Endothelial cell of umbilical vein (primary cell): ENCODE data around the gene MSH5. TPM values are rescaled to one million over a fixed set of nuclear protein-coding genes. Genes with fewer than 3 reads are reported as not detected.
A peak's percentile ranks its signal among the peaks of the same experiment; 100 is the strongest.

ENCODE experiments used
- BruUV-seq: library from RNA; stranded (reverse); fragments of 400-500 nt; replicated peaks from 2 replicates; lab custom pipeline; 2021; lab: Mats Ljungman, UMichigan
- CTCF ChIA-PET: fragments of 300-600, 350-600 bp; sonication (Branson Sonifier 250); formaldehyde crosslinking; loops from one replicate; lab custom pipeline; 2021; ENCODE audit warnings: antibody characterized with exemption, inconsistent platforms; lab: Charles Lee
- POLR2A ChIA-PET: fragments of 300-600, 350-600 bp; sonication (Branson Sonifier 250); formaldehyde crosslinking; loops from one replicate; lab custom pipeline; 2021; ENCODE audit warnings: antibody characterized with exemption, inconsistent platforms; lab: Charles Lee
- DNase-seq: peaks from one replicate; pipeline ENCODE4 v3.0.0-alpha.2; 2011; ENCODE audit warnings: low read depth, low spot score
- FAIRE-seq: peaks from 2 replicates; lab custom pipeline; 2011; peaks lifted over from hg19 to GRCh38; lab: Jason Lieb, UNC
- H2AFZ ChIP-seq: 2 replicates; pipeline ENCODE4 v1.6.0; 2012; ENCODE audit warnings: low read depth, low read length, control low read depth, inconsistent platforms
- H3K27ac ChIP-seq: 2 replicates; pipeline ENCODE4 v1.5.1; 2011; ENCODE audit warnings: low read depth, mild to moderate bottlenecking, control low read depth, low read length, moderate library complexity; ENCODE audit not compliant: insufficient read depth
- H3K27me3 ChIP-seq, 2 experiments: 2 replicates each; pipeline versions ENCODE4 v1.6.0 to v1.6.1; 2011; ENCODE audit warnings: low read length in 2 of 2, mixed read lengths in 1 of 2; ENCODE audit not compliant: control insufficient read depth in 2 of 2, insufficient read depth in 2 of 2
- H3K36me3 ChIP-seq, 2 experiments: 2 replicates in 1 of 2; 3 replicates in 1 of 2; pipeline ENCODE4 v1.5.1; 2011; ENCODE audit warnings: low read length in 2 of 2, mild to moderate bottlenecking in 1 of 2, moderate library complexity in 1 of 2; ENCODE audit not compliant: control insufficient read depth in 2 of 2, insufficient read depth in 2 of 2; ENCODE audit errors: extremely low read depth in 1 of 2
- H3K4me1 ChIP-seq: 3 replicates; pipeline ENCODE4 v1.5.1; 2011; ENCODE audit warnings: mild to moderate bottlenecking, low read length; ENCODE audit not compliant: control insufficient read depth, insufficient read depth; ENCODE audit errors: extremely low read depth
- H3K4me2 ChIP-seq: 2 replicates; pipeline ENCODE4 v1.6.1; 2011; ENCODE audit warnings: low read length, control low read depth, mixed read lengths; ENCODE audit not compliant: insufficient read depth
- H3K4me3 ChIP-seq, 3 experiments: fragments of 200-600 bp in 1 of 3; sonication (generic), shearing (Covaris generic) in 1 of 3; replicated peaks in 1 of 3; 2 replicates each; pipeline ENCODE4 v1.5.1; 2011 to 2016; ENCODE audit warnings: control low read depth in 3 of 3, low read length in 3 of 3, mild to moderate bottlenecking in 2 of 3, inconsistent platforms in 1 of 3, low read depth in 1 of 3, moderate library complexity in 1 of 3; ENCODE audit not compliant: insufficient read depth in 1 of 3
- H3K79me2 ChIP-seq: 2 replicates; pipeline ENCODE4 v1.6.0; 2012; ENCODE audit warnings: low read length, inconsistent platforms; ENCODE audit not compliant: control insufficient read depth, insufficient read depth
- H3K9ac ChIP-seq: replicated peaks from 2 replicates; pipeline ENCODE3; 2011; ENCODE audit warnings: low read length, control low read depth; ENCODE audit not compliant: insufficient read depth; ENCODE audit errors: extremely low read depth
- H3K9me1 ChIP-seq: replicated peaks from 3 replicates; pipeline ENCODE4 v1.6.0; 2011; ENCODE audit warnings: mild to moderate bottlenecking, low read length; ENCODE audit not compliant: control insufficient read depth, insufficient read depth; ENCODE audit errors: extremely low read depth
- H3K9me3 ChIP-seq: replicated peaks from 2 replicates; pipeline ENCODE4 v1.5.1; 2012; ENCODE audit warnings: low read length, inconsistent platforms; ENCODE audit not compliant: control insufficient read depth, insufficient read depth
- H4K20me1 ChIP-seq: replicated peaks from 2 replicates; pipeline ENCODE3; 2011; ENCODE audit warnings: mild to moderate bottlenecking, low read length; ENCODE audit not compliant: control insufficient read depth, insufficient read depth; ENCODE audit errors: extremely low read depth
- EZH2 ChIP-seq: IDR thresholded peaks from 2 replicates; pipeline ENCODE4 v1.6.1; 2012; ENCODE audit warnings: borderline replicate concordance, low read depth, mild to moderate bottlenecking, moderate library complexity, low read length, inconsistent platforms; ENCODE audit not compliant: severe bottlenecking
- FOS ChIP-seq: IDR thresholded peaks from 2 replicates; pipeline ENCODE4 v1.6.1; 2011; ENCODE audit warnings: mild to moderate bottlenecking, low read length, moderate library complexity, borderline replicate concordance; ENCODE audit not compliant: insufficient read depth
- GATA2 ChIP-seq: IDR thresholded peaks from 2 replicates; pipeline ENCODE4 v1.7.0; 2011; ENCODE audit warnings: low read depth, mild to moderate bottlenecking, moderate library complexity, mixed read lengths, low read length; ENCODE audit not compliant: insufficient read length, insufficient read depth
- JUN ChIP-seq: IDR thresholded peaks from 2 replicates; pipeline ENCODE4 v1.6.1; 2011; ENCODE audit warnings: borderline replicate concordance, low read depth; ENCODE audit not compliant: insufficient read length, insufficient read depth
- MYC ChIP-seq: IDR thresholded peaks from one replicate; pipeline ENCODE4 v1.6.1; 2011; ENCODE audit warnings: mild to moderate bottlenecking, low read depth, low read length
- POLR2A ChIP-seq: IDR thresholded peaks from 2 replicates; pipeline ENCODE4 v1.6.1; 2012; ENCODE audit warnings: low read depth, mild to moderate bottlenecking, control low read depth, low read length
- POLR2AphosphoS5 ChIP-seq: IDR thresholded peaks from 2 replicates; pipeline ENCODE4 v1.6.1; 2012; ENCODE audit warnings: low read depth, mild to moderate bottlenecking, control low read depth, low read length, moderate library complexity; ENCODE audit not compliant: insufficient read depth
- dilution Hi-C: fragments of 300-500 bp; cut with MboI; formaldehyde crosslinking; loops from one replicate; pipeline ENCODE4 v1.15.0; 2019; ENCODE audit warnings: low sequenced_read_pairs; ENCODE audit not compliant: extremely low pct_ligation_motif_present
- intact Hi-C: fragments of 100-400 bp; cut with micrococcal nuclease; formaldehyde crosslinking; loops from one replicate; pipeline ENCODE4 v1.10.0; 2022
- polyA plus RNA-seq, 4 experiments: library from polyadenylated mRNA; depleted of rRNA in 3 of 4; stranded (reverse) in 3 of 4; unstranded in 1 of 4; fragments of >200 nt; gene quantifications; 2 replicates each; pipeline versions ENCODE4 v1.2.1 to v1.2.3, GENCODE V29; 2011 to 2012; ENCODE audit warnings: missing spikeins in 1 of 4
- total RNA-seq: library from RNA; stranded (reverse); gene quantifications from 2 replicates; pipeline ENCODE4 v1.2.3, GENCODE V29; 2021
- TF ChIP-seq, protein P1 (sequence below), 2 donors: IDR thresholded peaks; 1 replicate in 1 of 2; 2 replicates in 1 of 2; pipeline ENCODE4 v1.5.1; 2011; ENCODE audit warnings: low read length in 2 of 2, mild to moderate bottlenecking in 2 of 2, moderate library complexity in 2 of 2, control low read depth in 1 of 2, inconsistent platforms in 1 of 2, low read depth in 1 of 2; ENCODE audit not compliant: insufficient read depth in 1 of 2; ENCODE audit errors: extremely low read depth in 1 of 2
- TF ChIP-seq, protein P2 (sequence below): IDR thresholded peaks from 2 replicates; pipeline ENCODE4 v1.6.1; 2011; ENCODE audit not compliant: insufficient read depth, insufficient read length

MSH5 gene
- total and polyA plus RNA-seq, 2 donors (not counting 3 experiments of a cell fraction or from before 2014, with no cell fraction given): 27.1 to 43.8 TPM

DNA sequence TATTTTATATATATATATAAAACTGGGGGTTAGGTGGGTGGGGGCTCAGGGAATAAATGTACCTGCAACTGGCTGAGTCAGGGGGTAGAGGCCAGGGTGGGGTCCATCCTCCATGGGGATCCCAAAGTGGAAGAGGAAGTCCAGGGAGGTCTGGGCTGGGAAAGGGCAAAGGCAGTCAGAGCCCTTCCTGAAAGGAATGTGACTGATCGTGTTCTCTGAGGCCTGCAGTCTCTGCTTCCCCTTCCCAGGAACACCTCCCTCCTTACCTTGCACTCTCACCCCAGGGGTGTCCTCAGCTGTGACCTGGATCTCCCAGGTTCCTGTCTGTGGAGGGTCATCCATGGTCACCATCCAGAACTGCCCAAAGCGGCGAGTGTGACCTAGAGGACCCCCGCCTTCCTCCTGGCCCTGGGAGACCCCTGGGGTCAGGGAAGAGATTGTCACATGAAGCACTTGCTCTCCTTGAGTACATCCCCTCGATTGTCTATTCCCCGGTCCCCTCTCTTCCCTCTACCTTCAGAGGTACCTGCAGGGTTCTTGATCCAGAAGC lies 27.4 kb downstream of the MSH5 start:
- ChIA-PET POLR2A (no interaction called here), CTCF (no interaction called here)
- Histone ChIP-seq H3K9ac (no peak overlapping the region), H3K4me1 (no peaks in the 10 kb centered on the region), H4K20me1 (no peaks in the 10 kb centered on the region), H3K79me2 (no peaks in the 10 kb centered on the region), H2AFZ (no peak overlapping the region), H3K9me1 (no peaks in the 10 kb centered on the region), H3K4me2 (no peak overlapping the region), H3K27me3 (no peaks in the 10 kb centered on the region), H3K4me3 (no peak overlapping the region), H3K9me3 (no peaks in the 10 kb centered on the region), H3K27ac (no peak overlapping the region), H3K36me3 (no peaks in the 10 kb centered on the region)
- FAIRE-seq (no peak), DNase-seq (no peak)
- no TSS peak for BruUV-seq
- no peak for TF ChIP-seq GATA2
- no peak for TF ChIP-seq JUN
- dilution Hi-C loops (no loop called here), intact Hi-C loops (no loop called here)

DNA sequence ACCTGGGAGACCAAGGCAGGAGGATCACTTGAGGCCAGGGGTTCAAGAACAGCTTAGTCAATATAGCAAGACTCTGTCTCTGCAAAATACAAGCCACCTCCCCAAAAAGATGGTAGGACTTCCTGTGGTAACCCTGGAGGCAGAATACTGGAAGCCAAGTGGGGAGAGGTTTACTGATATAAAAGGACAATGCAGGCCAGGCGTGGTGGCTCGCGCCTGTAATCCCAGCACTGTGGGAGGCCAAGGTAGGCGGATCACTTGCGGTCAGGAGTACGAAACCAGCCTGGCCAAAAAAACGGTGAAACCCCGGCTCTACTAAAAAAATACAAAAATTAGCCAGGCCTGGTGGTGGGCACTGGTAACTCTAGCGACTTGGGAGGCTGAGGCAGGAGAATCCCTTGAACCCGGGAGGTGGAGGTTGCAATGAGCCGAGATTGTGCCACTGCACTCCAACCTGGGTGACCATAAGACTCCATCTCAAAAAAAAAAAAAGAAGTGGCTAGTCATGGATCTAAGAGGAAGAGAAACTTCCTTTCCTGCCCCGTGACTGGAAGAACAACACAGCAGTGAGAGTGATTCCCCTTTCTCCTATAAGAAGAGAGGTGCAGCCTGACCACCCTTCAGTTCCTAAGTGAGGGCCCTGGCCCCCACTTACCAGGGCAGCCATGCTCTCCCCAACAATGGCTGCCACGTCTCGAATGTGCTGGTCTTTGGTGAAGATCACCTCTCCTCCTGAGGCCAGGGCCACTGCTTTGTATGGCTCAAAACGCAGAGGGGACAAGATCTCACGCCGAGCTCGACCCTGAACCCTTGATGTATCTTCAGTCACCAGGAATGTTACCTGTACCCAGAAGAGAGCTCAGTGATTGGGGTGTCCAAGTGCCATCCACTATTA lies 28.8 kb downstream of the MSH5 start:
- intact Hi-C loops: loop anchor here (1.0 kb wide), 3 partner anchors 30 to 88 kb away; partner anchors contain the start of gene DDAH2
- H3K9me1 ChIP-seq: no peaks in the 10 kb centered on the region

More for the DNA sequence above, 28.8 kb downstream of the MSH5 start:
- Histone ChIP-seq H3K79me2 (no peaks in the 10 kb centered on the region), H3K36me3 (no peaks in the 10 kb centered on the region), H3K4me1 (no peaks in the 10 kb centered on the region), H3K9me3 (no peaks in the 10 kb centered on the region), H4K20me1 (no peaks in the 10 kb centered on the region), H3K27me3 (no peaks in the 10 kb centered on the region), H3K9ac (no peak overlapping the region), H3K4me2 (no peak overlapping the region), H3K27ac (no peak overlapping the region), H2AFZ (peak overlapping the region; percentile 49), H3K4me3 (no peak overlapping the region)
- CTCF ChIA-PET: interaction anchor here (1.3 to 4.5 kb wide), 12 partner anchors 9 to 84 kb away, joined by 3 to 55 read pairs (median 10); partner anchors contain the start of genes CLIC1, DDAH2, LY6G6D and MSH5
- dilution Hi-C loops: no loop called here
- DNase-seq (no peak), FAIRE-seq (no peak)
- TF ChIP-seq JUN (no peak), EZH2 (no peak), GATA2 (no peak), POLR2AphosphoS5 (no peak), POLR2A (no peak), FOS (no peak), MYC (no peak)
- TF ChIP-seq, protein P1, sequence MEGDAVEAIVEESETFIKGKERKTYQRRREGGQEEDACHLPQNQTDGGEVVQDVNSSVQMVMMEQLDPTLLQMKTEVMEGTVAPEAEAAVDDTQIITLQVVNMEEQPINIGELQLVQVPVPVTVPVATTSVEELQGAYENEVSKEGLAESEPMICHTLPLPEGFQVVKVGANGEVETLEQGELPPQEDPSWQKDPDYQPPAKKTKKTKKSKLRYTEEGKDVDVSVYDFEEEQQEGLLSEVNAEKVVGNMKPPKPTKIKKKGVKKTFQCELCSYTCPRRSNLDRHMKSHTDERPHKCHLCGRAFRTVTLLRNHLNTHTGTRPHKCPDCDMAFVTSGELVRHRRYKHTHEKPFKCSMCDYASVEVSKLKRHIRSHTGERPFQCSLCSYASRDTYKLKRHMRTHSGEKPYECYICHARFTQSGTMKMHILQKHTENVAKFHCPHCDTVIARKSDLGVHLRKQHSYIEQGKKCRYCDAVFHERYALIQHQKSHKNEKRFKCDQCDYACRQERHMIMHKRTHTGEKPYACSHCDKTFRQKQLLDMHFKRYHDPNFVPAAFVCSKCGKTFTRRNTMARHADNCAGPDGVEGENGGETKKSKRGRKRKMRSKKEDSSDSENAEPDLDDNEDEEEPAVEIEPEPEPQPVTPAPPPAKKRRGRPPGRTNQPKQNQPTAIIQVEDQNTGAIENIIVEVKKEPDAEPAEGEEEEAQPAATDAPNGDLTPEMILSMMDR (IDR thresholded peaks at IDR 0.05; ENCODE audit: extremely low read depth in 1 of 2, insufficient read depth in 1 of 2, low read depth in 1 of 2, low read length in 2 of 2): no peak
- TF ChIP-seq, protein P2, sequence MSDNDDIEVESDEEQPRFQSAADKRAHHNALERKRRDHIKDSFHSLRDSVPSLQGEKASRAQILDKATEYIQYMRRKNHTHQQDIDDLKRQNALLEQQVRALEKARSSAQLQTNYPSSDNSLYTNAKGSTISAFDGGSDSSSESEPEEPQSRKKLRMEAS: no peak
- no TSS peak for BruUV-seq
- POLR2A ChIA-PET: interaction anchor here (1.2 kb wide), 1 partner anchor 47 kb away, joined by 3 read pairs; the partner anchor contains the start of genes HSPA1A and HSPA1L
